Keratinocyte (primary cell): Measurements from ENCODE around the gene ARVCF.

Source experiments
- CTCF ChIP-seq, 3 experiments: IDR thresholded peaks in 1 of 3; conservative IDR thresholded peaks in 1 of 3; optimal IDR thresholded peaks in 1 of 3; 2 replicates in 2 of 3; 3 replicates in 1 of 3; pipeline versions ENCODE3 to v1.5.1; 2011; ENCODE audit warnings: low read length in 3 of 3, mild to moderate bottlenecking in 3 of 3, moderate library complexity in 2 of 3, control low read depth in 1 of 3, inconsistent platforms in 1 of 3; ENCODE audit not compliant: insufficient read depth in 2 of 3; ENCODE audit errors: extremely low read depth in 1 of 3
- EZH2 ChIP-seq: IDR thresholded peaks from one replicate; pipeline ENCODE4 v1.6.1; 2012; ENCODE audit warnings: inconsistent platforms, mild to moderate bottlenecking, low read length, moderate library complexity

- TF ChIP-seq CTCF (optimal IDR thresholded peaks at IDR 0.05 in 1 of 3, IDR thresholded peaks at IDR 0.05 in 1 of 3, conservative IDR thresholded peaks at IDR 0.05 in 1 of 3; ENCODE audit: extremely low read depth in 1 of 3, insufficient read depth in 2 of 3, low read length in 3 of 3) (no peak), EZH2 (no peak)
These were observed 36.7 kb downstream of the ARVCF start for GRCh38 chr22:19979712-19980493.
